C4-2B (cell line): ENCODE measurements around the gene OLFM1.

Experiments used
- H3K27ac ChIP-seq: fragments of 450-650 bp; 2 replicates; pipeline ENCODE4 v1.5.1; 2017
- ZFX ChIP-seq: fragments of 450-650 bp; IDR thresholded peaks from 2 replicates; pipeline ENCODE4 v1.6.1; 2017
- TF ChIP-seq, protein P1 (sequence below): fragments of 450-650 bp; conservative IDR thresholded peaks from 2 replicates; pipeline ENCODE4 v1.5.1; 2017; ENCODE audit warnings: mild to moderate bottlenecking

OLFM1 gene

GRCh38 chr9:135167849-135168655 lies 80.6 kb downstream of the OLFM1 start:
- TF ChIP-seq, protein P1, sequence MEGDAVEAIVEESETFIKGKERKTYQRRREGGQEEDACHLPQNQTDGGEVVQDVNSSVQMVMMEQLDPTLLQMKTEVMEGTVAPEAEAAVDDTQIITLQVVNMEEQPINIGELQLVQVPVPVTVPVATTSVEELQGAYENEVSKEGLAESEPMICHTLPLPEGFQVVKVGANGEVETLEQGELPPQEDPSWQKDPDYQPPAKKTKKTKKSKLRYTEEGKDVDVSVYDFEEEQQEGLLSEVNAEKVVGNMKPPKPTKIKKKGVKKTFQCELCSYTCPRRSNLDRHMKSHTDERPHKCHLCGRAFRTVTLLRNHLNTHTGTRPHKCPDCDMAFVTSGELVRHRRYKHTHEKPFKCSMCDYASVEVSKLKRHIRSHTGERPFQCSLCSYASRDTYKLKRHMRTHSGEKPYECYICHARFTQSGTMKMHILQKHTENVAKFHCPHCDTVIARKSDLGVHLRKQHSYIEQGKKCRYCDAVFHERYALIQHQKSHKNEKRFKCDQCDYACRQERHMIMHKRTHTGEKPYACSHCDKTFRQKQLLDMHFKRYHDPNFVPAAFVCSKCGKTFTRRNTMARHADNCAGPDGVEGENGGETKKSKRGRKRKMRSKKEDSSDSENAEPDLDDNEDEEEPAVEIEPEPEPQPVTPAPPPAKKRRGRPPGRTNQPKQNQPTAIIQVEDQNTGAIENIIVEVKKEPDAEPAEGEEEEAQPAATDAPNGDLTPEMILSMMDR, result no peak
- no peak overlapping the region for H3K27ac ChIP-seq

GRCh38 chr9:135169709-135170226 lies 82.3 kb downstream of the OLFM1 start:
- TF ChIP-seq, protein P1, result no peak
- no peak for TF ChIP-seq ZFX
- no peak overlapping the region for H3K27ac ChIP-seq

DNA sequence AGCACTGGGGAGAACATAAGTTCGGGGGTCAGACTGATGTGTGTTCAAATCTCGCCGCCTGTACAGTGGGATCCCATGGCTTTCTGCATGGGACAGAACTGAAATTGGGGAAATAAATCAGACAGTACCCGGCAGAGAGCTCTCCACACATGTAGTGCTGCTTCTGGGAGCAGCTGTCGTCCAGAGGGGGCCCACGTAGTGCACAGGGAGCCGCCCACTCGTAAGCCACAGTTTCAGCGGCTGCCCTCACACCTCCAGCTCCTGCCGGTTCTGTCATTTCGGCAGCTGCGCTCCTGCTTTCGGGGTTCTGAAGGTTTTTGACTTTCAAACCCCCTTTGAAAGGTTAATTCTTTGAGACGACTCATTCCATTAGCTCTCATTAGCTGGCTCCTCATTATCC lies 83.1 kb downstream of the OLFM1 start:
- no peak overlapping the region for H3K27ac ChIP-seq
- TF ChIP-seq ZFX, result no peak
- TF ChIP-seq, protein P1, result no peak
